ENCODE data around the gene CIRBP. TPM values are rescaled to one million over a fixed set of nuclear protein-coding genes. Genes with fewer than 3 reads are reported as not detected.

Gene CIRBP
- total and polyA plus RNA-seq, 9 of the 15 experiments (the other 6 are each of a cell fraction or from before 2014, with no cell fraction given): 20.5 to 327 (median 176) TPM

GRCh38 chr19:1230783-1231489 is 38.2 kb upstream of the CIRBP start:
- WGBS (ENCODE audit: insufficient coverage, low coverage, missing lambda C conversion rate): 78% methylated on average over 9 of the region's 38 CpGs
- peak; percentile 40; the same call in 2 of the 3 replicates for ATAC-seq

More at GRCh38 chr19:1230783-1231489, 38.2 kb upstream of the CIRBP start:
- intact Hi-C loops (cut with micrococcal nuclease) (no loop called here), in situ Hi-C loops (cut with MboI) (loop anchor here (25.0 kb wide), 1 partner anchor 469 kb away; the partner anchor contains the start of gene MISP)
- POLR2A ChIA-PET: no interaction called here
- Histone ChIP-seq H3K4me2 (ENCODE audit: insufficient read depth, low read length) (no peak overlapping the region), H3K9me3 (replicated peaks; ENCODE audit: control insufficient read depth, insufficient read depth, low read depth, low read length) (no peaks in the 10 kb centered on the region; the same call in 1 of the 2 replicates), H3K27me3 (ENCODE audit: control insufficient read depth in 2 of 2, insufficient read depth in 2 of 2, low read length in 2 of 2) (no peaks in the 10 kb centered on the region), H3K4me1 (replicated peaks in 1 of 2; ENCODE audit: control insufficient read depth in 2 of 2, insufficient read depth in 2 of 2, low read length in 2 of 2) (peaks cover 0 to 72% of the 10 kb centered on the region in 2 experiments; a peak in 3 of 5 replicates), H3K27ac (ENCODE audit: extremely low read depth, low read depth, low read length) (no peak overlapping the region), H2AFZ (ENCODE audit: low read depth, low read length) (no peak overlapping the region), H4K20me1 (replicated peaks; ENCODE audit: control insufficient read depth, insufficient read depth, low read length) (no peaks in the 10 kb centered on the region), H3K9me1 (ENCODE audit: control insufficient read depth, insufficient read depth, low read length) (no peaks in the 10 kb centered on the region), H3K9ac (ENCODE audit: insufficient read depth in 1 of 2, low read depth in 2 of 2, low read length in 2 of 2) (no peak overlapping the region), H3K4me3 (no peak overlapping the region), H3K36me3 (ENCODE audit: control insufficient read depth, insufficient read depth, low read length) (peaks cover 61% of the 10 kb centered on the region; the same call in 1 of the 3 replicates), H3K79me2 (ENCODE audit: control insufficient read depth, insufficient read depth, low read length) (no peaks in the 10 kb centered on the region)
- TF ChIP-seq ZBTB33 (CRISPR knock-in tag; IDR thresholded peaks at IDR 0.05) (peak; percentile 96), CHD2 (IDR thresholded peaks at IDR 0.05; ENCODE audit: low read depth, low read length) (no peak), KLF10 (CRISPR knock-in tag; IDR thresholded peaks at IDR 0.05) (no peak), GTF2A2 (tag; IDR thresholded peaks at IDR 0.05) (no peak), GMEB1 (CRISPR knock-in tag; IDR thresholded peaks at IDR 0.05) (no peak), VEZF1 (CRISPR knock-in tag; IDR thresholded peaks at IDR 0.05) (peak; percentile 46), SPI1 (IDR thresholded peaks at IDR 0.05; ENCODE audit: borderline replicate concordance, low read depth, low read length) (no peak), TAL1 (IDR thresholded peaks at IDR 0.05) (no peak), ZNF740 (CRISPR knock-in tag; IDR thresholded peaks at IDR 0.05) (no peak; the same call in 1 of the 2 replicates), ZNF740 (tag; IDR thresholded peaks at IDR 0.05) (peak in 1 of 2 experiments; percentile 52; a peak in 1 of 4 replicates), CSDE1 (IDR thresholded peaks at IDR 0.05) (no peak), ZC3H8 (IDR thresholded peaks at IDR 0.05) (no peak), RBFOX2 (IDR thresholded peaks at IDR 0.05; ENCODE audit: low read depth, low read length) (no peak), TEAD1 (CRISPR knock-in tag; IDR thresholded peaks at IDR 0.05) (no peak)
- CTCF ChIA-PET (ENCODE audit: low intra/inter-chr PET ratio): no interaction called here
- DNase-seq (ENCODE audit: extremely low read depth in 1 of 4, low spot score in 3 of 4) (no peak), FAIRE-seq (no peak)
- no TSS peak for BruUV-seq (replicated peaks)

All from K562 (cell line).